NCI-H748 (cell line): ENCODE data around the gene RMI2.

ENCODE experiments used
- DNase-seq: peaks from one replicate; lab custom pipeline; 2025; ENCODE audit not compliant: unreplicated experiment; lab: John Stamatoyannopoulos, UW

Gene RMI2

DNA sequence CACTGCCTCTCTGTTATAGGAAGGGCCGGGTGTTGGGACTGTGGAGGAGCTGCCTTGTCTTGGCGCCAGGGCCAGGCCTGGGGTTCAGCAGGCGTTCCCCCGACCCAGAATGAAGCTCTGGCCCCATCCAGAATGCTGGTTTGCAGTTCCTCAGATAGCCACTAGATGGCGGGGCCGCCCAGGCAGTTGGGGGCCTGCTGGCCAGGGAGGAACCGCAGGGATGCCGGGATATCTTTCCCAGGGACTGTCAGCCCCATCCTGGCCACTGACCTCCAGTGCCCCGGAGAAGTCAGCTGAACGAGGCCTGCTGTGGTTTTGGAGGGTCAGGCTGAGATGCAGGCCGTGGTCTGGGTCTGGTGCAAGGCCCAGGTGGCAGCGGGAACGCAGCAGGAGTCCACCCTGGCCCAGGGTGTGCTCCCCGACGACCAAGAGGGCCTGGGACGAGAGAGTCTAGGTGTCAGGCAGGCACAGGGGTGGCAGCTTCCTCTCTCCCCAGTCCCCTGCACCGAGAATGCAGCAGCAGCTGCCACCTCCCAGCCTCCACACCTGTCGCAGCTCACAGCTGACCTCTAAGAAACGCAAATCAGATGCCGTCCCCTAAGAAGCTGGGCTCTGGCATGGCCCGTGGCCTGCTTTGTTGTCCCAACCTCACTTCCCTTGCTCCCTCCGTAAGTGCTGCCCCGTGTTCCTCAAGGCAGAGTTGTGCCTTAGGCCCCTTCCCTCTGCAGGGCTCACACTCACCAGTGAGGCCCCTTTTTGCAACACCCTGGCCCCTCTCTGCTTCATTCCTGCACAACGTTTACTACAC, 51.2 kb downstream of the RMI2 start:
- DNase-seq, result peak; percentile 56

DNA sequence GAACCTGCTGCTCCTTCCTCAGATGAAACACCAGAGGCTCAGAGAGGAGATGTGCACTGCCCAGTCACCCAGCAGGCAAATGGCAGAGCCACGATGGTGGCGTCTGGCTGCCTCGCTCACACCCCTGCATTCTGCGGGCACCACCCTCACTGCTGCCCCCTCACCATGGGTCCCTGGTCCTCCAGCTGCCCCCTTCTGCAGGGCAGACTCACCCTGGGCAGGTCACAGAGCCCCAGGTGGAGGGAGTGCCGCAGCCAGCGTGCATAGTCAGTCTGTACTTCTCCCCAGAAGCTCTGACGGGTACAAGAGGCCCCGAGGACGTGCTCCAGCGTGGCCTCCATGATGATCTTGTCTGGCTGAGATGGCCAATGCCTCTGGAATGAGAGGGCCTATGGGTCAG, 52.9 kb downstream of the RMI2 start:
- no peak for DNase-seq

- no peak for DNase-seq
Observed at GRCh38 chr16:11398851-11399250, 53.6 kb downstream of the RMI2 start.

DNA sequence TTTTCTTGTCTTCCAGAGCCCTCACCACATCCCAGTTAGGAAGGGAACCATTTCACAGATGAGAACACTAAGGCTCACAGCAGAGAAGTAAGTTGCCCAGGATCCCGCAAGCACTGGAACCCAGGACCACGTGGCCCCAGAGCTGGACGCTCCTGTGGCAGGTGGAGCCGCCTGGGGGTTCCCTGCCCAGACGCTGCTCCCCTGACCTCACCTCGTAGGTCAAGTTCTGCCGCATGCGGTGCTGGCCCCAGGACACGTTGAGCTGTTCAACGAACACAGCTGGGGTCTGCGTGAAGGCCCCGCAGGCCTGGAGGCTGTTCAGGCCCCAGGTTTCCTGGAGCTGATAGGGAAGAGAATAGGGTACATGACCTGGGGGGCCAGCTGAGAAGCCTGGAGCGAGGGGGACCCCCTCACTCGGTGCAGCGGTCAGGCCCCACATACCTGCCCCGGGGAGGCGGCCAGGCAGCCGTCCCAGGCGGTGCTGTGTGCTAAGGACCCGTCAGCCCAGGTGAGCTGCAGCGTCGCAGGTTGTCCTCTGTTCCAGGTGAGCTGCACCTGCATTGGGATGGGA, 54.1 kb downstream of the RMI2 start:
- no peak for DNase-seq

DNA sequence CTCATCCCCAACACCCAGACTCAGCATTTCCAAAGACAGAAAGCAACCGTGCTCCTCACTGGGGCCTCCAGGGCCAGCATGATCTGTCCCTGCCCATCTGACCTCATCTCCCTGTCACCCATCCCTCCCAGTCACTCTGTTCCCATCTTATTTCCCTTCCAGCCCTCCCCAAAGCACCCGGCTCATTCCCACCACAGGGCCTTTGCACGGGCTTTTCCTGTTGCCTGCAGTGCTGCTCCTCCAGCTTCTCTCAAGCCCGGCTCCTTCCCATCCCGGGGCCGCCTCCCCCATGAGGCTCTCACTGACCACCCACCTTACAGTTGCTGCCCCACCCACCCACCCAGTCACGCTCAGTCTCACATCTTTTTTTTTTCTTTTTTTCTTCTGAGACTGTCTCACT, 54.8 kb downstream of the RMI2 start:
- no peak for DNase-seq
